UCSD-AML1 (cell line): Measurements from ENCODE around the gene DCUN1D2.
"Not testable (repeated sequence)": the region's sequence is repeated elsewhere in the genome, so short reads cannot be mapped to it uniquely, and the experiment has no call there.

ENCODE experiments used
- DNase-seq: peaks from one replicate; lab custom pipeline; 2025; ENCODE audit not compliant: unreplicated experiment; lab: John Stamatoyannopoulos, UW

Gene DCUN1D2

DNA sequence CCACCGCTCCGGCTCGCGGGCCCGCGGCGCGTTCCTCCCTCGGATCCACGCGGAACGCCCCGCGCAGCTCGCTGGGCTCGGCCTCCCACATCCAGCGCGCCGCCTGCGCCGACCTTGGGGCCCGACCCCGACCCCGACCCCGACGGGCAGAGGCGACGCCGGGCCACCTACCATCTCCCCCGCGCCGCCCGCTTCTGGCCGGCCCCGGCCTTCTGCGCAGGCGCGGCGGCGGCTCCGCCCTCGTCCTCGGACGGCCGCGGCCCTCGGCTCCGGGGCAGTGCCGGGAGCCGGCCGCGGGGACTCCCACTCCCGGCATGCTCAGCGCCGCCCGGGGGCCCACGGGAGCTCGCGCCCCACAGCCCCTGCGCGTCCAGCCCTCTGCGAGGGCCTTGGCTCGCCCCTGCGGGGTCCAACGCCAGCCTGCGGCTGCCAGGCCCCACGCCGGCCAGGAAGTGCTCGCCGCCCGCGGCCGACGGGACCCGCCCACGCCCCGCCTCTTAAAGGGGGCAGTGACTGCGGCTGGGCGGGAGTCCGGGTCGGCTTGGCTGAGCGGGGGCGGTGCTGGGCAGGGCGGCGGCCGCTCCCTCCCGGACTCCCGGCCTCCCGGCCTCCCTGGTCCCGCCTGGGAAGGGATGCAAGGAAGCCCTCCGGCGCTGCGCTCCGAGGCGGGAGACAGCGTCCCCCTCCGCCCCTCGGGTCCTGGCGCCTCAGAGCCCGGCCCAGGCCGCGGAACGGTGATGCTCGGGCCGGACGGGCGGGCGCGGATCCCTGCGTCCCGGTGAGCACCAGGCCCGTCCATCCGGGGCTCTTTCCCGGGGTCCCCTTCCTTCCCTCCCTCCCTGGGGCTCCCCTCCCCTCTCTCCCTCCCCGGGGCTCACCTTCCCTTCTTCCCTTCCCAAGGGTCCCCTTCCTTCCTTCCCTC, at the start of gene DCUN1D2:
Gene DCUN1D2 (minus strand): TSS at position 216 of the 922 bp plus-strand sequence. CDS start 42 bp downstream, at position 174.
- peak; percentile 98 for DNase-seq

DNA sequence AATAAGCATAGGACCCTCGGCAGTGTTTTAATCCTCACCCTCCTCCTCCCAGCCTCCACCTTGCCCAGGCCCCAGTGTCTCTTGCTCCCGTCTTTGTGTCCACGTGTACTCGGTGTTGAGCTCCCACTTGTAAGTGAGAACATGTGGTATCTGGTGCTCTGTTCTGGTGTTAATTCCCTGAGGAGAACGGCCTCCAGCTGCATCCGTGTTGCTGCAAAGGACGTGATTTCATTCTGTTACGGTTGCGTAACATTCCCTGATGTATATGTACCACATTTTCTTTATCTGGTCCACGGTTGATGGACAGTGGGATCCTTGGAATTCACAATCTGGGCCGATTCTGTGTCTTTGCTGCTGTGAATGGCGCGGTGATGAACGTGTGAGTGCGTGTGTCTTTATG, 49.3 kb upstream of the DCUN1D2 start:
- DNase-seq, result no peak

DNA sequence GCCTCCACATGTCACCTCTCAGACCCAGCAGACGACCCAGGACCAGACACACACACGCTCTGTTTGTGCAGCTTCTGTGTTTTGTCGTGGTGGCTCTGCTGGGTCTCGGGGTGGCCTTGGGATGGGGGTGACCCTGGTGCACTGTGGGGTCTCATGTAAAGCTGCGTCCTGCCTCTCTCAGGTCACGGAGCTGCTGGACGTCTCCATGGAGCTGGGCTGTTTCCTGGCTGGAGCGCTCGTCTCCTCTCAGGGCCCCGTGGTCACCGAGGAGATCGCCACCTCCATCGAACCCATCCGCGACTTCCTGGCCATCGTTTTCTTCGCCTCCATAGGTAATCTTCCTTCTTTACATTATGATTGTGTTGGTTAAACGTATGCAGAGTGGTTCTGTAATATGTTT, 48.7 kb upstream of the DCUN1D2 start:
- no peak for DNase-seq

DNA sequence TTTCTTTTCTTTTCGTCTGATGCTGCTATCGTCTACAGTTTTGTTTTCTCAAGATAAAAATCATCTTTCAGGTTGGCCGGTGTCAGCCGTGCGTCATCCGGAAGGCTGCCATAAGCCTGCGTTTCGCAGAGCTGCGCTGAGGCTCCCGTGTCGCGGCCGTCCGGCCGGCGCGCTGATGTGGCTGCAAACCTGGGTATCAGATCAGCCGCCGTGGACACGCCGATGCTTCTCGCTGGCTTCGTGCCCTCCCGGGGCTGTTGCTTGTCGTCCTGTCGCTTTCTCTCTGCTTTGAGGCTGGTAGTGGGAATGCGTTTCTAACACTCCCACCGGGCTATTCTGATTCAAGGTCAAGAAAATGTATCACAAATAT, 48.2 kb upstream of the DCUN1D2 start:
- no peak for DNase-seq

DNA sequence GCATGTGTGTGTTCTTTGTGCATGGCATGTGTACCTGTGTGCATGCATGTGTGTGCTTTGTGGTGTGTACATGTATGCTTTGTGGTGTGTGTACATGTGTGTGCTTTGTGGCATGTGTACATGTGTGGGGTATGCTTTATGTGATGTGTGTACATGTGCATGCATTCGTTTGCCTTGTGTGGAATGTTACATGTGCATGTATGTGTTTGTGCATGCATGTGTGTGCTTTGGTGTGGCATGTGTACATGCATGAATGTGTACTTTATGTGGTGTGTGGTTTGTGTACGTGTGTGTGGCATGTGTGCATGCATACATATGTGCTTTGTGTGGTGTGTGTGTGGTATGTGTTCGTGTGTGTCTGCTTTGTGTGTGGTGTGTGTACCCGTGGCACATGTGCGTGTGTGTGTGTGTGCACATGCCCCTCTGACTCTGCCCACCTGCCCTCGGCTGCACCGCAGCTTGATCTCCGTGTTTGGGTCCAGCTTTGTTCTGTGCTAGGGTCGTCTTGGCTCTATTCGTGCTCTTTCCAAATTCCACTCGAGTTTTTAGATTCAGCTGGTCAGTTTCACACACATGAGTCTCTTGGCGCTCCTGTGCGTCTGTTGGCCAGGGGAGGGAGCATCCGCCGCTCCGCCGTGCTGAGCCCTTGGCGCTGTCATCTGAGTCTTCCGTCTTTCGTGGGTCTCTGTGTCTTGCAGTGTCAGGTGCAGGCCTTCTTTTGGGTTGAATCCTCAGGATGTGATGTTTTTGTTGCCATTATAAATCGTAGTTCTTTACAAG, 47.6 kb upstream of the DCUN1D2 start:
- no peak for DNase-seq

DNA sequence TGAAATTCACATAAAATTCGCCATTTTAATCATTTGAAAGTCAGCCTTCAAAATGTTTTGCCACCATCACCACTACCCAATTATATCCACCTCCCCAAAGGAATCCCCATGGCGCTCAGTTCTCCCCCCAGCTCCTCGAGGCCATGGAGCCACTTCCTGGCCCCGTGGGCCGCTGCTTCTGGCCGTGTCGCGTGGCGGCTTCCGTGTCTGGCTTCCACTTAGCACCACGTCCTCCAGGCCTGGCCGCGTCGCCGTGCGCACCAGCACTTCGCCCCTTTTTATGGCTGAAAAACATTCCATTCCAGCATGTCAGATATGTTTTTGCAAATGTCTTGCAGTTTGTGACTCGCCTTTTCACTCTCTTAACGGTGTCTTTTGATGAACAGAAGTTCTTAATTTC, 46.7 kb upstream of the DCUN1D2 start:
- DNase-seq, result no peak

DNA sequence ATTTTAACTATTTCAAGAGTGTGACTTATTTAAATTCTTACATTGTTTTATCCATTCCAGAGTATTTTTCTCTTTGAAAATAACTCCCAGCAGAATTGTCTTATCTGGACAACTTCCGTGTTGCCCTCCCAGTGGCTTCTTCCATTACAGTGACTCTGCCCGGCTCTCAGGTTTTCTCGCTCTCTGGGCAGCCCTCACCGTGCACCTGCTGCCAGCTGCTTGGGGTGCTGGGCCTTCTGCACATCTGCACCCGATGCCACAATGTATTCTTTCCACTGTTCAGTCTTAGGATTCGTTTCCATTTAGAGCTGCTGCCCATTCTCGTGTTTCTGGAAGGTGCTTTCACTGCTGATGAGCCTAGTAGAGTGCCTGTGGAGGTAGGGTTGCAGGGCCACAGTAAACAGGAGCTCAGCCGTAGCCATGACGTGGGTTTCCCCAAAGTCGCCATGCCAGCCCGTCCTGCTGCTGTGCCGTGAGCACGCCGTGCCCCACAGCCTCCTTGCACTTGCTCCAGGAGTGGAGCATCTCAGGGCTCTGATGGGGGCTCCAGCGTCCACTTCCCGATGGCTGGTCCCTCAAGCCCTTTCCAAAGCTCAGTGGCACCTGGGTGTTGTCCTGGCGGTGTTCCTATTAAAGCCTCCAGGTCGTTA, 46.1 kb upstream of the DCUN1D2 start:
- DNase-seq, result no peak

DNA sequence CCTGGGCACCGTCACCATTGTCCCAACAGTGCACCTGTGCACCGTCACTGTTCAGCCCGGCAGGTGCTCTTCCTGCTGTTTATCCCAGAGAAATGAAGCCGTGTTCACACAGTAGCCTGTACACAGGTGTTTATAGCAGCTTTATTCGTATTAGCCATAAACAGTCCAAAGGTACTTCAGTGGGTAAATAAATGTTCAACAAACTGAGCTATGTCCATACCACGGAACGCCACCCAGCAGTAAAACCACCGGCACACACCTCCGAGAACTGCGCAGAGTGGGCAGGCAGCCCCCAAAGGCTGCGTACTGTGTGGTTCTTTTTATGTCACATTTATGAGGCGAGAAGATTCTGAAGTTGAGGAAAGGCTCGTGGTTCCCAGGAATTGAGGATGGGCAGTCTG, 44.9 kb upstream of the DCUN1D2 start:
- DNase-seq, result no peak

DNA sequence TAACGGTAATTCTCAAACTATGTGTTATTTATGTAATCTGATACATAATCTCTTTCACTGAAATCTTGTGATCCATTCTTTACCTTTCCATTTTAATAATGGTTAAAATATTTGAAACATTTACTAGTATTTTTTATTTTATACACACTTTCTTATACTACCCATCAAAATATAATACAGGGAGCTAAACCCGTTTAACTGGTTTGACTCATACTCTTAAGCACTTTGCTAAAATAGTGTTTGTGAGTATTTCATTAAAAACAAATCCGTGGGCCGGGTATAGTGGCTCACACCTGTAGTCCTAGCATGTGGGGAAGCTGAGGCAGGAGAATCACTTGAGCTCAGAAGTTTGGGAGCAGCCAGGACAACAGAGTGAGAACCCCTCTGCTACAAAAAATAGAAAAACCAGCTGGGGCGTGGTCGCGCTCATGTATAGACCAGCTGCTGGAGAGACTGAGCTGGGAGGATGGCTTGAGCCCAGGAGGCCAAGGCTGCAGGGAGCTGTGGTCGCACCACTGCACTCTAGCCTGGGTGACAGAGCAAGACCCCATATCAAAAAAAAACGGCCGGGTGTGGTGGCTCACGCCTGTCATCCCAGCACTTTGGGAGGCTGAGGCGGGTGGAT, 43.8 kb upstream of the DCUN1D2 start:
- no peak for DNase-seq

DNA sequence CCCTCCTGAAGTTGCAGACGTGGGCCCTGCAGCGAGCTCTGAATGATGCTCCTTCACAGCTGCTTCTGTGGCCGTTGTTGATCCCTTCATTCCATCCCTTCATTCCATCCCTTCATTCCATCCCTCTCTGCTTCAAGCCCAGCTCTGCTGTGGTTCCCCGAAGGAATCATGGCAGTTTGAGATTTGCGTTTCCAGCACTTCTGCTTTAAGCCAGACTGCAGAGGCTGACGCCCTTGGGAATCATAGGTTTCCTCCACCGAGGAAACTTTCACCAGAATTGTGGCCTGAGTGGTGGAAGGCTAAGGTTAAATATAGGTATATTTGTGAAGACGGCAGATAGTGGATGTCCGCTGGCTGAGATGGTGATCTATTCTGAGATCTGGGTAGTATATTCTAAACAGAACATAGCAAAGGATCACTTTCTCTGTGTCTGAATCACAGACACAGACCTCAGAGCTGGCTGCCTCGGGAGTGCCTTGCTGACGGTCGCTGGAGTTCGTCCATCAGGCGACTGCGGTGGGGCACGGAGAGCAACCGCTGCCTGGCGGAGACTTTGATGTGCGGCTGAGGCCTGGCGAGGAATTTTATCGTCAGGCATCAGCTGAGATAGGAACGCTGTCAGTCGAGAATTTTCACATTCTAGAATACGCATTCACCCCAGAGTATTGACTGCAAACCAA, 42.8 kb upstream of the DCUN1D2 start:
- DNase-seq, result no peak

DNA sequence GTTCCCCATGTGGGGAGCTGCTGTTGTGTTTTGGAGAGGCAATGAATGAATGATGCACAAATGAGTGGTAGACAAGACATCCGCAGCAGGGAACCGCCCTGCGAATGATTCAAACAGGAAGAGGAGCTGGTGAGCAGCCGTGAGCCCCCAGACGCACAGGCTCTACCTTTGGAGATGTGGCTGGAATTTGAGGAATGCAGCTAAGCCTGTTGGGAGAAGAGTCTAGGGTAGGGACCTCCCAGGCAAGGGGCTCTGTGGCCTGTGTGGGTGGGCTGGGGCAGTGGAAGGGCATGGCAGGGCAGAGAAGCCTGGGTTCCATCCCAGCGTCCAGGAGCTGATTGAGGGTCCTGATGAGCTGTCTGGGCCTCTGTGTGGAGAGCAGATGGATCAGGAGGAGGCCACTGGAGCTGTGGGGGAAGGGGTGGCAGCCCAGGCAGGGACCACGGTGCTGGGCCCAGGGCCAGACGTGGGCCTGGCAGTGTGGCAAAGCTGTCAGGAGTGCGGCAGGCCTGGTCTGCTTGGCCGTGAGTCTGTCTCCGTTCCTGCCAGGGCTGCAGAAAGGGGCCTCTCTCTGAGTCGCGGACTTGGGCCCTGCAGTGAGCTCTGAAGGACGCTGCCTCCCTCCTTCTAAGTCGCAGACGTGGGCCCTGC, 41.8 kb upstream of the DCUN1D2 start:
- no peak for DNase-seq

DNA sequence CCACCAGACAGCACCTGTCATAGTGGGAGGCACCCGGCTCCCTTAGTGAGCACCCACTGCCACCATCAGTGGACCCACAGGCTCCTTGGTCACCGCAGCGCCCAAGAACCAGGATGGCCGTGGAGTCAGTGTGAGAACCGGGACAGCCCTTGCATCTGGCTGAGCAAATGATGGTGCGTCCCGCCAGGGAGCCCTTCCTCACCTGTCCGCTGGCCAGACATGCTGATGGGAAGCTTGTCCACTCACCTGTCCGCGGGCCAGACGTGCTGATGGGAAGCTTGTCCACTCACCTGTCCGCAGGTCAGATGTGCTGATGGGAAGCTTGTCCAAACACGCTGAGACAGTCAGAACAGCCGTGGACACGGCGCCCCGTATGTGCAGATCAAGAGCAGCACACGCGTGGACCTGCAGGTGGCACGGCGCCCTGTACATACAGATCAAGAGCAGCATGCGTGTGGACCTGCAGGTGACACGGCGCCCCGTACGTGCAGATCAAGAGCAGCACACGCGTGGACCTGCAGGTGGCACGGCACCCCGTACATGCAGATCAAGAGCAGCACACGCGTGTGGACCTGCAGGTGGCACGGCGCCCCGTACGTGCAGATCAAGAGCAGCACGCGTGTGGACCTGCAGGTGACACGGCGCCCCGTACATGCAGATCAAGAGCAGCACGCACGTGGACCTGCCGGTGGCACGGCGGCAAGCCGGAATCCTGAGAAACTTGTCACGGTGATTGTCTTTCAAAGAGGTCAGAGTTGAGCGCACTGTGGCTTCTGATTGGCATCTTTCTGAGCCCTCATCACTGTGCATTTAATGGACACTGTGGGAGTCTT, 40.7 kb upstream of the DCUN1D2 start:
- no peak for DNase-seq

DNA sequence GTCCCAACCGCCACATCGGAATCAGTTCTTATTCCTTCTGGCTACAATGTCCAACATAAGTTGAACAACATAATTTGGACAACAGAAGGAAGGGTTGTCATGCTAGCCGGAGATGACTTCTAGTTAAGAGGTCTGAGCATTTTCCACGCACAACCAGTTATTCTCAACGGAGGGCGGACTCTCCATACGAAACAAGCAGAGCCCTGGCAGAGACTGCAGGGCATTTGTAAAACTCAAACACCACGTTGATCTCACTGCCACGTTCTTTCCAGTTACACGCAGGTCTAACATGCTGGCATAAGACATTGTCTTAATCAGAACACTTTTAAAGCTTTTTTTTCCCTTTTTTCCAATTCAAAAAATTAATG, 38.3 kb upstream of the DCUN1D2 start:
- DNase-seq, result no peak

DNA sequence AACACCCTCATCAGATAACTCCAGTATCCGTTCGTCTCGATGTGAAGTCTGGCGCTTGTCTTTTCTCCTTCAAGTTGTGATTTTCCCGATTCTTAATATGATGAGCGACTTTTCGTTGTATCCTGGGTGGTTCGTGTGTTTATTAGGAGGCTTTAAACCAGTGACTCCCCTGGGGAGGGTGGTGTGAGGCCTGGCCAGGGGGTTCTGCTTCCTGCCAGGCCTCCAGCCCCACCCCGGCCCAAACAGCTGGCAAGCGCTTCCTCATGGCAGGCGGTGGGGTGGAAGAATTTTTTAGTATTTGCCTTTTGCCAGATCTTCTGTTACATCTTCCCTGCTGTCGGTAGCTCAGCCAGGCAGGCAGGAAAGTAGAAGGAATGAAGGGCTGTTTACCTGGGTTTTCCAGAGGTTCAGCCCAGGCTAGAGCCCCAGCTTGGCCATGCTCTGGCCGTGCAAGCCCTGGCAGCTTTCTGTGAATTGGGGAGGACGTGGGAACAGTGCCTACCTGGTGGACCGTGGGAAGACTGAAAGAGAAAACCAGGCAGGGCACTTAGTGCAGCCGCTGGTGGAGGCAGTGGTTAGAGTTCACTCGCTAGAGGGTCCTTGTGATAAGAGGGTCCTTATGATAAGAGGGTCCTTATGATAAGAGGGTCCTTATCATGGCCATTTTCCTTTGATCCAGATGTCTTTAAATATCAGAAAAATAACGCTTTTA, 37.7 kb upstream of the DCUN1D2 start:
- DNase-seq, result no peak

DNA sequence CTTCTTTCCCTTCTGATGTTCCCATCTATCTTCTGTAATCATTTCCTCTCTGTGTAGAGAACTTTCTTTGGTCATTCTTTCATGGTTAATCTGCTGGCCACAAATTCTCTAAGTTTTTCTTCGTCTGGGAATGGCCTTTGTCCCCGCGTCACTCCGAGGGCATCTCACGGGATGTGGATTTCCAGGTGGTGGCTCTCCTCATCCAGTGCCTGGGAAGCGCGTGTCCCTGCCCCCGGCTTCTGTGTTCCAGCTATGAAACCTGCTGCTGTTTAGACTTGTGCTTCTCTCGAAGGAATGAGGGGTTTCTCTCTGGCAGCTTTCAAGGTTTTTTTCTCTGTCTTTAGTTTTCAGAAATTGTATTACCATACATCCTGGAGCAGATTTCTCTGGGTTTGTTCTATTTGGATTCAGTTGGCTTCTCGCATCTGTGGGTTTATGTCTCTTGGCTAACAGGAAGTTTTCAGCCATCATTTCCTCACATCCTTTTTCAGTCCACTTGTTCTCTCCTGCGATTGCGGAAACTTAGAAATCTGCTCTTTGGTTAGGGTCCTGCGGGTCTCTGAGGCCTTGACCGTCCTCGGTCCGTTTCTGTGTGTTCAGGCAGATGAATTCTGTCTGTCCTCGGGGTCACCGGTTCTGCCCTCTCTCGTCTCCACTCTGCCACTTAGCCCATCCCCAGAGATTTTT, 36.9 kb upstream of the DCUN1D2 start:
- DNase-seq, result no peak

DNA sequence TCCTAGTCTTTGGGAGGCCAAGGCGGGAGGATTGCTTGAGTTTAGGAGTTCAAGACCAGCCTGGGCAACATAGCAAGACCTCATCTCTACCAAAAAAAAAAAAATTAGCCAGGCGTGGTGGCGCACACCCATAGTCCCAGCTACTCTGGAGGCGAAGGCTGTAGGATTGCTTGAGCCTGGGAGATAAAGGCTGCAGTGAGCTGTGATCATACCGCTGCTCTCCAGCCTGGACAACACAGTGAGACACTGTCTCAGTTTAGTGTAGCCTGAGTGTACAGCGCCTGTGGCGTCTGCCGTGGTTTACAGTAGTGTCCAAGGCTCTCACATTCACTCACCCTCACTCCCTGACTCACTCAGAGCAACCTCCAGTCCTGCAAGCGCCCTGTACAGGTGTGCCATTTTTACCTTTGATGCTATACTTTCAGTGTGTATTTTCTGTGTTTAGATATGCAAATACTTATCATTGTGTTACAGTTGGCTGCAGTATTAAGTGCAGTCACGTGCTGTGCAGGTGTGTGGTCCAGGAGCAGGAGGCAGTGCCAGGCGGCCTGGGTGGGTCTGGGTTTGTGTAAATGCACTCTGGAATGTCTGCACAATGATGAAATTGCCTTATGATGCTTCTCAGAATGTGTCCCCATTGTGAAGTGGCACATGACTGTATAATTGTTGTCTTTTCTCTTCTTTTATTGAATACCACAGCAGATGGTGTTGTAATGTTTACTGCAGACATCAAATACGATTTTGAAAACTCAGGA, 36.1 kb upstream of the DCUN1D2 start:
- DNase-seq, result no peak

DNA sequence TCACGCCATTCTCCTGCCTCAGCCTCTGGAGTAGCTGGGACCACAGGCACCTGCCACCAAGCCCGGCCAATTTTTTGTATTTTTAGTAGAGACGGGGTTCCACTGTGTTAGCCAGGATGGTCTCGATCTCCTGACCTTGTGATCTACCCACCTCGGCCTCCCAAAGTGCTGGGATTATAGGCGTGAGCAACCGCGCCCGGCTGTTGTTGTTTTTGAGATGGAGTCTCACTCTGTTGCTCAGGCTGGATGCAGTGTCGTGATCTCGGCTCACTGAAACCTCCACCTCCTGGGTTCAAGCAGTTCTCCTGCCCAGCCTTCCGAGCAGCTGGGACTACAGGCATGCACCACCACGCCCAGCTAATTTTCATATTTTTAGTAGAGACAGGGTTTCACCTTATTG, 31.9 kb upstream of the DCUN1D2 start:
- DNase-seq, result not testable (repeated sequence)
